Neutrophil (primary cell): ENCODE data around the gene KRT33B.

Experiments
- H3K27ac ChIP-seq: fragments of 200-600 bp; sonication (generic); 2 replicates; pipeline ENCODE4 v1.5.1; 2016; ENCODE audit warnings: mild to moderate bottlenecking, moderate library complexity
- H3K27me3 ChIP-seq: fragments of 200-600 bp; sonication (generic); 2 replicates; pipeline ENCODE4 v1.6.0; 2016; ENCODE audit warnings: mild to moderate bottlenecking
- H3K36me3 ChIP-seq: fragments of 200-600 bp; sonication (generic); 2 replicates; pipeline ENCODE4 v1.5.1; 2017
- H3K4me1 ChIP-seq, 2 experiments: fragments of 200-600 bp in 1 of 2; sonication (generic) in 1 of 2; 1 replicate in 1 of 2; 2 replicates in 1 of 2; pipeline versions ENCODE4 v1.5.1 to v1.6.1; 2013 to 2016; ENCODE audit warnings: low read depth in 1 of 2, low read length in 1 of 2, mild to moderate bottlenecking in 1 of 2, moderate library complexity in 1 of 2; ENCODE audit not compliant: control insufficient read depth in 1 of 2, insufficient read depth in 1 of 2
- H3K4me3 ChIP-seq, 2 experiments: fragments of 200-600 bp in 1 of 2; sonication (generic) in 1 of 2; 1 replicate in 1 of 2; 2 replicates in 1 of 2; pipeline ENCODE4 v1.5.1; 2013 to 2016; ENCODE audit warnings: low read depth in 1 of 2, low read length in 1 of 2, mild to moderate bottlenecking in 1 of 2, moderate library complexity in 1 of 2
- H3K9me3 ChIP-seq: fragments of 200-600 bp; sonication (generic); 2 replicates; pipeline ENCODE4 v1.5.1; 2016
- TF ChIP-seq, protein P1 (sequence below): fragments of 200-600 bp; sonication (generic); IDR thresholded peaks from 2 replicates; pipeline ENCODE4 v1.5.1; 2016; ENCODE audit warnings: antibody characterized with exemption

KRT33B gene

GRCh38 chr17:41407226-41407625, 37.6 kb upstream of the KRT33B start:
- no peak overlapping the region for H3K4me3 ChIP-seq
- no peak overlapping the region for H3K27ac ChIP-seq
- no peaks in the 10 kb centered on the region for H3K36me3 ChIP-seq
- peaks cover 8% of the 10 kb centered on the region for H3K27me3 ChIP-seq
- no peaks in the 10 kb centered on the region for H3K4me1 ChIP-seq
- no peaks in the 10 kb centered on the region for H3K9me3 ChIP-seq
- TF ChIP-seq, protein P1, sequence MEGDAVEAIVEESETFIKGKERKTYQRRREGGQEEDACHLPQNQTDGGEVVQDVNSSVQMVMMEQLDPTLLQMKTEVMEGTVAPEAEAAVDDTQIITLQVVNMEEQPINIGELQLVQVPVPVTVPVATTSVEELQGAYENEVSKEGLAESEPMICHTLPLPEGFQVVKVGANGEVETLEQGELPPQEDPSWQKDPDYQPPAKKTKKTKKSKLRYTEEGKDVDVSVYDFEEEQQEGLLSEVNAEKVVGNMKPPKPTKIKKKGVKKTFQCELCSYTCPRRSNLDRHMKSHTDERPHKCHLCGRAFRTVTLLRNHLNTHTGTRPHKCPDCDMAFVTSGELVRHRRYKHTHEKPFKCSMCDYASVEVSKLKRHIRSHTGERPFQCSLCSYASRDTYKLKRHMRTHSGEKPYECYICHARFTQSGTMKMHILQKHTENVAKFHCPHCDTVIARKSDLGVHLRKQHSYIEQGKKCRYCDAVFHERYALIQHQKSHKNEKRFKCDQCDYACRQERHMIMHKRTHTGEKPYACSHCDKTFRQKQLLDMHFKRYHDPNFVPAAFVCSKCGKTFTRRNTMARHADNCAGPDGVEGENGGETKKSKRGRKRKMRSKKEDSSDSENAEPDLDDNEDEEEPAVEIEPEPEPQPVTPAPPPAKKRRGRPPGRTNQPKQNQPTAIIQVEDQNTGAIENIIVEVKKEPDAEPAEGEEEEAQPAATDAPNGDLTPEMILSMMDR: no peak

- TF ChIP-seq, protein P1: no peak
- Histone ChIP-seq H3K27me3 (peaks cover 8% of the 10 kb centered on the region), H3K4me1 (no peaks in the 10 kb centered on the region), H3K36me3 (no peaks in the 10 kb centered on the region), H3K27ac (no peak overlapping the region), H3K9me3 (no peaks in the 10 kb centered on the region), H3K4me3 (no peak overlapping the region)
Observed at GRCh38 chr17:41406205-41406604, 36.6 kb upstream of the KRT33B start.

DNA sequence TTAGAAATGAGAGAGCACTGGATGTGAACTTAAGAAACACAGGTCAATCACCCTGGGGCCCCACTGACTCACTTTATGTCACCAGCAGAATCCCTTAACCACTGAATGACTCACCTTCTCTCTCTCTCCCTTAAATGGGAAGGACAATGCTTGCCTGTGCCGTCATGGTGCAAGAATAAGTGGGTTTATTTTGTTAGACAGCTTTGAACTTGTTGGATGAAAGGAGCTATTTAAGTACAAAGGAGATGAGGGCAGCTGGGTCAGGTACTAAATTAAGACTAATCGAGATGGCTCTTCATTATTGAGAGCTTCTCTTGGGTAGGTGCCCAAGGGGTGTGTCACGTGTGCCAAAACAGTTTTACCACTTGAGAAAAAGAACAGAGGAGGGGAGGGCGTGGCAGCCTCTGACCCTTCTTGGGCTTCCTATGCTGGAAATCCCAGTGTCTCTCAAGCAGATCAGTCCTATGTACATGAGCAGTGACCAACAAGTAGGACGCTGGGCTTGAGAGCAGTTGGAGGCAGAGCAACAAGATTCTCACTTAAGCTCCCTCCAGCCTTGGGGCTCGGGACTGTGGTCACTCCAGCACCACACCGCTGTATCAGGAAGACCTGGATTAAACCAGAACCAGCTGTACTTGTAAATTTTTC, 34.5 kb upstream of the KRT33B start:
- Histone ChIP-seq H3K36me3 (no peaks in the 10 kb centered on the region), H3K27ac (no peak overlapping the region), H3K4me3 (no peak overlapping the region), H3K27me3 (peaks cover 16% of the 10 kb centered on the region), H3K4me1 (no peaks in the 10 kb centered on the region), H3K9me3 (no peaks in the 10 kb centered on the region)
- TF ChIP-seq, protein P1: no peak

DNA sequence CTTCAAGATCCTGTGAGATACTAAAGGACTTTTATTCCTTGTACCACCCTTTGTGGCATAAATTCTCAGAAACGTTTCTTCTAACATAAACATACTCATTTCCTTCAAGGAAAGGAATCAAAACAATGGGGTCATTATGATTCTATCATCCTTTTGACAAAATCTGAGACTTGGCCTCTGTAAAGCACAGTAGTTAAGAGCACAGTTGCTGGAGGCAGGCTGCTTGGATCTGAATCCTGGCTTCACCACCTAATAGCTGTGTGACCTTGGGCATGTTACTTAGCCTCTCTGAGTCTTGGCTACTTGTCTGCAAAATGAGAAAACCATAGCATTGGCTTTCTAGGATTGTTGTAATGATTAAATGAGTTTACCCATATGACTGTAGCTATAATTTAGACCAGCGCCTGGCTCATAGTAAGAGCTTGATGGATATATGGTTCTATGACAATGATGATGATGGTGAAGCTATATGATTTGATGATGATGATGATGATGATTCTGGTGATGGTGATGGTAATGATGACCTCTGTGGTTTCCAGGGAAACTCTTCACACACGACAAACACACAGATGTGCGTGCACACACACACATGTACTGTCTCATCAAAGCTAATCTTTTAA, 33.9 kb upstream of the KRT33B start:
- H3K4me3 ChIP-seq: no peak overlapping the region
- no peaks in the 10 kb centered on the region for H3K4me1 ChIP-seq
- no peaks in the 10 kb centered on the region for H3K9me3 ChIP-seq
- H3K36me3 ChIP-seq: no peaks in the 10 kb centered on the region
- H3K27me3 ChIP-seq: peaks cover 16% of the 10 kb centered on the region
- TF ChIP-seq, protein P1: no peak
- no peak overlapping the region for H3K27ac ChIP-seq

DNA sequence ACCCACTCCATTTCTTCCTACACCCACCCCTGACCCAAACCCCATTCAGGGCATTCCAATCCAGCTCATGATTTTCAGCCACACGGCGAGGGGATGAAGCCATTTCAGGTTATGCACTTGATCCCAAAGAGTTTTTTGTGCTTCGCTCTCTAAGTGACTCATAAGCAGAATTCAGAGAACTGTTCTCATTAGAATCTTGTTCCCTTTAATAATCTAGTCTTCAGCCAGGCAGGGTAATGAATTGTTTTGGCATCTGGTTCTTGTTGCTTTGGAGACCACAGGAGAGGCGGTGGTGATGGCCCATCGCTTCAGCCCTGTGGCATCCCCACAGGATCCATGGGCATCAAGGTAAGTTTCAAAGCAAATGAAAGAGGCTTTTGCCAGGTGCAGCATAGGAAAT, 32.5 kb upstream of the KRT33B start:
- H3K36me3 ChIP-seq: no peaks in the 10 kb centered on the region
- no peaks in the 10 kb centered on the region for H3K9me3 ChIP-seq
- H3K27me3 ChIP-seq: peaks cover 16% of the 10 kb centered on the region
- H3K4me3 ChIP-seq: no peak overlapping the region
- H3K27ac ChIP-seq: no peak overlapping the region
- no peaks in the 10 kb centered on the region for H3K4me1 ChIP-seq
- TF ChIP-seq, protein P1: no peak
